DMS79 treated with DMSO at 0.1 percent for 48 hours (cell line): ENCODE data around the gene CHRM4.
"Not testable (repeated sequence)": the region's sequence is repeated elsewhere in the genome, so short reads cannot be mapped to it uniquely, and the experiment has no call there.

ENCODE experiments used
- DNase-seq: peaks from one replicate; lab custom pipeline; 2025; lab: John Stamatoyannopoulos, UW

Gene CHRM4

GRCh38 chr11:46381819-46382645 is 9.5 kb downstream of the CHRM4 start:
- DNase-seq: peak; percentile 41

GRCh38 chr11:46381048-46381818 is 10.3 kb downstream of the CHRM4 start, which contains the start of gene MDK:
Gene MDK, plus strand, starts transcription at chr11:46381669. Its CDS starts 389 bp downstream, at chr11:46382058.
- peak; percentile 43 for DNase-seq

- DNase-seq: peak; percentile 62
Observed at GRCh38 chr11:46380340-46381047, 11.1 kb downstream of the CHRM4 start.

GRCh38 chr11:46379482-46380293 is 11.9 kb downstream of the CHRM4 start:
- peak; percentile 24 for DNase-seq

DNA sequence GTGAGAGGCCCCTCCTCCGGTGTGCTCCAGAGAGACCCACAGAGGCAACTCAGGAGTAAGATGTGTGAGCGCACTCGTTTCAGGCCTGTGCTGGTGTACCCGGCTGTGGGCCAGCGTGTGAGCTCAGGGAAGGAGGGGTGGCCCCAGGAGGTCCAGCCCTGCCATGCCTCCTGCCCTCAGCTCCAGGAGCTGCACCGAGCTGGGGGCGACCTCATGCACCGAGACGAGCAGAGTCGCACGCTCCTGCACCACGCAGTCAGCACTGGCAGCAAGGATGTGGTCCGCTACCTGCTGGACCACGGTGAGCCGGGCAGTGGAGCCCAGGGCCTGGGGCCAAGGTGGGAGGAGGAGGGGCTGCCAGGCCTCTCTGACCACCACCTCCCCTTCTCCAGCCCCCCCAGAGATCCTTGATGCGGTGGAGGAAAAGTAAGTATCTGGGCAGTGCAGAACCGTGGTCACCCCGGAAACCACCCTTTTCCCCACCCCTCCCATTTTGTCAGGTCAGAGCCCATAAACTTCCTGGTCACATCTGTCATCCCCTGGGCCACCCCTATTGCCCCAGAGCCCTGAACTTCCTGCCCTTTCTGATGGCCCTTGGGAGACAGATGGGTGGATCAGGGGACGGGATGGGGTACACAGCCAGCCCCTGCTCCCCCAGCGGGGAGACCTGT is 12.6 kb downstream of the CHRM4 start:
- no peak for DNase-seq

- no peak for DNase-seq
Observed at GRCh38 chr11:46378296-46378695, 13.3 kb downstream of the CHRM4 start.

- DNase-seq: no peak
Observed at GRCh38 chr11:46377831-46378230, 13.7 kb downstream of the CHRM4 start.

GRCh38 chr11:46377290-46377689 is 14.3 kb downstream of the CHRM4 start:
- DNase-seq: no peak

DNA sequence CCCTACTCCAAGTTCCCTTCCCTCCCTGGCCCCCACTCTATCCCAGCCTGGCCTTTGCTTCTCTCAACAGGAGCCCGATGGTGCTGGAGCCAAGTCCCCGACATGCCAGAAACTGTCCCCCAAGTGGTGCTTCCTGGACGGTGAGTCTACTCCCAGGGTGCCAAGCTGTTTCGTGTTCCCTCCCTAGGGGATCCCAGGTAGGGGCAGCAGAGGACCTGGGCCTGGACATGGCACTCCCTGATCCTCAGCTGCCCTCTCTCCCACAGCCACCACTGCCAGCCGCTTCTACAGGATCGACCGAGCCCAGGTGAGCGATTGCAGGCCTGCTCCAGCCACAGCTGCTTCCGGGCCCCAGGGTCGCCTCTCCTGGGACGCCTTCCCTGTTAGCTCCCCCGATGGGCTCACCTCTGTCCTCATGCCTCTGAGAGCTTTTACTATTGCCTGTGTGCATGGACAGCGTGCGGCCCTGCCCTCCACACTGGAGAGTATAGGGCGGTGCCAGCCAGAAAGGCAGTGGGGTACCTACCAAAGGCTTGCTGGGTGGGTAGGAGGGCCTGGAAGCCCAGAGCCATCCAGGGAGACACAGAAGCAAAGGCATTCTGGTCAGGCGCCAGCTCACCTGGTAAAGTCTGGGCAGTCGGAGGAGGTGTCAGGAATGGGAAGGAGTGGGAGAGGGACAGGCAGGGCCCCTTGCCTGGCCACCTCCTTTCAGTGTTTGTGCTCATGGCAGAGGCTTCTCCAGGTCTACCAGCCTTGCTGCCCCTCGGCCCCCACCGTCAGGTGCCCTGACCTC is 15.1 kb downstream of the CHRM4 start:
- no peak for DNase-seq

GRCh38 chr11:46375392-46376101 is 16.0 kb downstream of the CHRM4 start:
- no peak for DNase-seq

GRCh38 chr11:46374815-46375214 is 16.8 kb downstream of the CHRM4 start:
- no peak for DNase-seq

DNA sequence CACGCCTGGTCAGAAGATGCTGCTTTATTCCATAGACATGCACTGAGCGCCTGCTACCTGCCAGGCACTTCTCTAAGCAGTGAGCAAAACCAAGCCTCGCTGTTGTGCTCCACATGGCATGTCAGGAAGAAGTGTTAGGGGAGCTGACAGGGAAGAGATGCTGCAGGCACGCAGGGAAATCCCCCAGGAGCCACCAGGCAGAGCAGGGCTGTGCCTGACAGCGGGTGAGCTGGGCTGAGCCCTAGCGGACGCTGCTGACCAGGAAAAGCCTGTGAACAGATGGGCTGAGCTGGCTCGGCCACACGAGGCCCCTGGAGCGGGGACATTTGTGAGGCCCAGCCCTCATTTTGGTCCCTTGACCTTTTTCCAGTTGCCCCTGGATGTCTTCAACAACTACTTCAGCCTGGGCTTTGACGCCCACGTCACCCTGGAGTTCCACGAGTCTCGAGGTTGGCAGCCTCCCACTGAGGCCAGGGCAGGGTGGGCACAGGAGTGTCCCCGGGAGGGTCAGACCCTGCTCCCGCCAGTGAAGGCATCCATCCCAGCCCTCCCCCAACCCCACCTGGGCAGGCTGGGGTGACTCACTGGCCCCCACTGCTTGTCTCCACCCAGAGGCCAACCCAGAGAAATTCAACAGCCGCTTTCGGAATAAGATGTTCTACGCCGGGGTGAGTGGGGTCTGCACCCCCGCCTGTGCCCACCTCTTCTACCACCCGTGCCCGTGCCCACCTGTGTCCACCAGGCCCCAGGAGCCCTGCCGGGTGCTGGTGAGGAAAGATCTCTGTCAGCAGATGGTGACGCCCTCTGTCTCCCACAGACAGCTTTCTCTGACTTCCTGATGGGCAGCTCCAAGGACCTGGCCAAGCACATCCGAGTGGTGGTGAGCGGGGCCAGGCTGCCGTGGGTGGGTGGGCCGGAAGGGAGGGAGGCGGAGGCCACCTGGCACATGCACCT is 17.5 kb downstream of the CHRM4 start:
- no peak for DNase-seq

GRCh38 chr11:46372501-46372900 is 19.1 kb downstream of the CHRM4 start:
- DNase-seq: not testable (repeated sequence)

DNA sequence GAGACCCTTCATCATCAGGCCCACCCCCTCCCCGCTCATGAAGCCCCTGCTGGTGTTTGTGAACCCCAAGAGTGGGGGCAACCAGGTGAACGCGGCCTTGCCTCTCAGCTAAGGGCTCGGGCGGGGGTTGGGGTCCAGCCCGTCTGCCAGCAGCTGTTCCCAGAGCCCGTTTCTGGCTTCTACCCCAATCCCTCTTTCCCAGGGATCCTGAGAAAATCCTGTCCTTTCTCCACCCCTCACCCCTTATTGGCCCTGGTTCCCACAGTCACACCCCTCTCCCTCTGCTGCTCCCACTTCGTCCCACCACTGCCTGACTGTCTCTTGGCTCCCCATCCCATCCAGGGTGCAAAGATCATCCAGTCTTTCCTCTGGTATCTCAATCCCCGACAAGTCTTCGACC is 19.5 kb downstream of the CHRM4 start:
- no peak for DNase-seq

GRCh38 chr11:46371262-46371661 is 20.3 kb downstream of the CHRM4 start:
- DNase-seq: not testable (repeated sequence)

GRCh38 chr11:46370253-46370652 is 21.3 kb downstream of the CHRM4 start:
- peak; percentile 93 for DNase-seq

GRCh38 chr11:46369458-46370152 is 22.0 kb downstream of the CHRM4 start:
- peak; percentile 72 for DNase-seq

- DNase-seq: no peak
Observed at GRCh38 chr11:46367916-46368267, 23.7 kb downstream of the CHRM4 start.
